ENCODE measurements around the gene MCU.
"Not testable (repeated sequence)": the region's sequence is repeated elsewhere in the genome, so short reads cannot be mapped to it uniquely, and the experiment has no call there.

Gene MCU, protein sequence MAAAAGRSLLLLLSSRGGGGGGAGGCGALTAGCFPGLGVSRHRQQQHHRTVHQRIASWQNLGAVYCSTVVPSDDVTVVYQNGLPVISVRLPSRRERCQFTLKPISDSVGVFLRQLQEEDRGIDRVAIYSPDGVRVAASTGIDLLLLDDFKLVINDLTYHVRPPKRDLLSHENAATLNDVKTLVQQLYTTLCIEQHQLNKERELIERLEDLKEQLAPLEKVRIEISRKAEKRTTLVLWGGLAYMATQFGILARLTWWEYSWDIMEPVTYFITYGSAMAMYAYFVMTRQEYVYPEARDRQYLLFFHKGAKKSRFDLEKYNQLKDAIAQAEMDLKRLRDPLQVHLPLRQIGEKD

GRCh38 chr10:72691863-72692743 is at the start of gene MCU:
MCU (plus strand) TSS chr10:72692143; CDS start chr10:72692152, 9 bp downstream.
- peak; percentile 96 for DNase-seq

DNA sequence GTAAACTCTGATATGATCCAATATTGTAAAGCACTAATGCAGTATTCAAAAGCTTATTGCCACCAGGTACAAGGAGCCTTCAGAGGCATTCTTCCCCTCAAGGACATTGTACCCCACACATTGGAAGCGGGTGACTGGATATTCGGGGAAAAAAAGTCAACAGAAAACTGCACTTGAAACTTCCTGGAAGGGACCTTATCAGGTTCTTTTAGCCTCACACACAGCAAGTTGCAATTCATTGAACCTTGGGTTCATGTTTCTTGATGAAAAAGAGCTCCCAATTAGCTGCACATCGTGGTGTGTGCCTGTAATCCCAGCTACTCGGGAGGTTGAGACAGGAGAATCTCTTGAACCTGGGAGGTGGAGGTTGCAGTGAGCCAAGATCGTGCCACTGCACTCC is 49.6 kb upstream of the MCU start:
- no peak for DNase-seq

DNA sequence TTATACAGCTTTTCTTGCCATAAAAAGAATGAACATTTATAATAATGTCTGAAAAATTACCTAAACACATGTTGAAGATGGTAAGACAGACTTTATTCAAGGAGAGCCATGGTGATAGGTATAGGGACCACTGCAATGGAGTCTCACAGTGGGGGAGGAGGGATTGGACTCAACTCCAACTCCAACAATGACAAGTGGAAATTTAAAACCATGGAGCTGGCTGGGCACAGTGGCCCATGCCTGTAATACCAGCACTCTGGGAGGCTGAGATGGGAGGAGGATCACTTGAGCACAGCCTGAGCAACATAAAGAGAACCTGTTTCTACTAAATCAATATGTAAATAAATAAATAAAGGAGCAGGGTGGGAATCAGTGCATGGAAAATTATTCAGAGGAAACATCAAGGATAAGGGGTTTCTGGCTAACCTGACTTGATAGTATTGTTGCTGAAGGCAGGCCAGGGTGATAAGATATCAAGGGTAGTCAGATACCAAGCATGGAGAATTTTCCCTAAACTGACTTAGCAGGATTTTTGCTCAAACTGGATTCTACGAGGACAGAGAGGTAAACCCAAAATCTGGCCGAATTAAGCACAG is 46.6 kb upstream of the MCU start:
- no peak for DNase-seq

GRCh38 chr10:72646971-72647370 is 45.0 kb upstream of the MCU start:
- DNase-seq = not testable (repeated sequence)

DNA sequence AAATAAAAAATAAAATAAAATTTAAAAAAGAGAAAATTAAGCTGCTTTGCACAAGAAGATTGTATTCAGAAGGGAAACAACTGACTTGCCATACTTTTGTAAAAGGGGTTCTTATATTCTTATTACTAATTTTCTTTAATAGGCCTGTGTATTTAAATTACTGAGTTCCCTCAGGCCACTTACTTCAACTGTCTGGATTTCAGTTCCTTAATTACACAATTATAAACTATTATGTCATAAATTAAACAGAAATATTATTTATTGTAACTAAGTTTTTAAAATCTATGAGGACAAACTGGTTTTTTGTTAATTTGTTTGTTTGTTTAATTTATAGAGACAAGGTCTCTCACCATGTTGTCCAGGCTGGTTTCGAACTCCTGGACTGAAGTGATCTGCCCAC is 43.6 kb upstream of the MCU start:
- no peak for DNase-seq

- DNase-seq = no peak
These were observed 42.7 kb upstream of the MCU start for GRCh38 chr10:72649291-72649690.

GRCh38 chr10:72653383-72654096 is 38.4 kb upstream of the MCU start:
- no peak for DNase-seq

GRCh38 chr10:72654720-72655119 is 37.2 kb upstream of the MCU start:
- DNase-seq = no peak

GRCh38 chr10:72658696-72659400 is 33.1 kb upstream of the MCU start:
- no peak for DNase-seq

DNA sequence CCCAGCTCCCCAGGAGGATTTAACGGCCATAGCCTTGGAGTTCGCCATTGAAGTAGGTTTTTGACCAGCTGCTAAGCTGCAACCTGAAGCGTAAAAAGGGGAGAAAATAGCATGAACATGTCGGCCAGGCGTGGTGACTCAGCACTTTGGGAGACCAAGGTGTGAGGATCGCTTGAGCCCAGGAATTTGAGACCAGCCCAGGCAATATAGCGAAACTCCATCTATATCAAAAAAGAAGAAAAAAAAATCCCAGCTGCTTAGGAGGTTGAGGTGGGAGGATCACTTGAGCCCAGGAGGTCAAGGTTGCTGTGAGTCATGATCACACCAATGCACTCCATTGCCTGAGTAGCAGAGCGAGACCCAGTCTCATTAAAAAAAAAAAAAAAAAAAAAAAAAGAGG is 32.2 kb upstream of the MCU start:
- DNase-seq = no peak

DNA sequence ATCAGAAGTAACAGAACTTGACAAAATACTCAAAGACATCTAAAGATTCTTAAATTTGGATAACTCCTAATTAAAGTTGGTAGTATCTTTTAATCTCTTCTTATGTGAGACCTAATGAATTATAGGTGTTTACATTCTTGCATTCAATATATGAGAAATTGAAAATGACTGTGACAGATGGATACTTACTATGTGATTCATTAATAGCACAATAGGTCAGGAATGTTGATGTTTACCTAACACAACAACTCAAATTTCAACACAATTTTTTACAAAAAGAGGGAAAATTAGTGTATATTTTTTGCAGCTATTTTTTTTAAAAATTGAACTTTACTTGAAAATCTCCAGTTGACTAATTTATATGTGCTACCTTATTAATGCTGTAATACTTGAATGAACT is 31.7 kb upstream of the MCU start:
- DNase-seq = no peak

DNA sequence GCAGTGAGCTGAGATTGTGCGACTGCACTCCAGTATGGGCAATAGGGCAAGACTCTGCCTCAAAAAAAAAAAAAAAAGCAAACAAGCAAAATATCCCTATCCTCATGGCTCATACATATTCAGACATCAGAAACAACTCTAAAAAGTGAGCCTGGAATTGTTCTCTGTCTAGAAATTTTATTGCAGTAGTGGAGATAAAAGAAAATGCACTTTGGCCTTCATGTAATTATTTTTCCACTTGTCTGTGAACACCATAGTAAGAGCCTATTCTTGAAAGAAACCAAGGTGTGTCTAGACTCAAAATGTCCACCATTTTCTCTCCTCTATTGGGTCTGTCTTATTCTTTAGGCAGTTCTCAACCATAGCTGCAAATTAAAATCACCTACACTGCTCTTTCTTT is 30.5 kb upstream of the MCU start:
- no peak for DNase-seq

- DNase-seq = no peak
These were observed 28.0 kb upstream of the MCU start for GRCh38 chr10:72663971-72664370.

DNA sequence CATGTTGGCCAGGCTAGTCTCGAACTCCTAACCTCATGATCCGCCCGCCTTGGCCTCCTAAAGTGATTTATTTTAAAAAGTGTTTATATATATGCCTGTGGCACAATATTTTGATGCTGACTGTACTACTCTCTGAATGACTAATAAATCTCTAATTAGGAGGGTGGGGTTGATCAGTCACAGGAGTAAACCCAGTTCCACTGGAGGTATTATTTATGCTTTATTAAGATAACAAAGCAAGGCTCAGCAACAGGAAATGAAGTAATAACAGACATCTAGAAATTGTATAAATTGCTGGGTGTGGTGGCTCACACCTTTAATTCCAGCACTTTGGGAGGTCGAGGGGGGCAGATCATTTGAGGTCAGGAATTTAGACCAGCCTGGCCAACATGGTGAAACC is 26.0 kb upstream of the MCU start:
- no peak for DNase-seq

DNA sequence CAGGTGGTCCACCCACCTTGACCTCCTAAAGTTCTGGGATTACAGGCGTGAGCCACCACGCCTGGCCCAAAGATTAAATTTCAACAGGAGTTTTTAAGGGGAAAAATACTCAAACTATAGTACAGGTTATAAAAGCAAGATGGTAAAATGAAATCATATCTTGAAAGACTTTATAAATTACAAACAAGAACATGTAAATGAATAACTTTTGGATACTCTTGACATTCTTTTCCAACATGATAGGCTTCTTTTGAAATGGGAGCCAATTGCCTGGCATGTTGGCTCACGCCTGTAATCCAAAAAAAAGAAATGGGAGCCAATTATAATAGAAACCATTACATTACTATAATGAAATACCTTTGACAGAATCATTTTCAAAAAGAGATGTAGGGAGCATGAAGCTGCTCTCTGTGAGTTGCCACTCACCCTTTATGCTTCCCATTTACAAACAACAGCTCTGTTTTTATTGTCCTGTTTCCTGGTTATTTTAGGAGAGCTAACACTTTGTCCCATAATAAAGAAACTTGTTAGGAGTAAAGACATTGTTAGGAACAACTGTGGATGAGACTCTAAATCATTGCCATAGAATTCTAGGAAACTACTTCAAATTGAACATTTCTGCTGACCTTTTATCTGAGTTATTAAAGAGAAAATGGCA is 24.6 kb upstream of the MCU start:
- no peak for DNase-seq

GRCh38 chr10:72673280-72673679 is 18.7 kb upstream of the MCU start:
- DNase-seq = no peak

DNA sequence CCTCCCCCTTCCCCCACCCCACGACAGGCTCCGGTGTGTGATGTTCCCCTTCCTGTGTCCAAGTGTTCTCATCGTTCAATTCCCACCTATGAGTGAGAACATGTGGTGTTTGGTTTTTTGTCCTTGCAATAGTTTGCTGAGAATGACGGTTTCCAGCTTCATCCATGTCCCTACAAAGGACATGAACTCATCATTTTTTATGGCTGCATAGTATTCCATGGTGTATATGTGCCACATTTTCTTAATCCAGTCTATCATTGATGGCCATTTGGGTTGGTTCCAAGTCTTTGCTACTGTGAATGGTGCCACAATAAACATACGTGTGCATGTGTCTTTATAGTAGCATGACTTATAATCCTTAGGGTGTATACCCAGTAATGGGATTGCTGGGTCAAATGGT is 17.8 kb upstream of the MCU start:
- not testable (repeated sequence) for DNase-seq

DNA sequence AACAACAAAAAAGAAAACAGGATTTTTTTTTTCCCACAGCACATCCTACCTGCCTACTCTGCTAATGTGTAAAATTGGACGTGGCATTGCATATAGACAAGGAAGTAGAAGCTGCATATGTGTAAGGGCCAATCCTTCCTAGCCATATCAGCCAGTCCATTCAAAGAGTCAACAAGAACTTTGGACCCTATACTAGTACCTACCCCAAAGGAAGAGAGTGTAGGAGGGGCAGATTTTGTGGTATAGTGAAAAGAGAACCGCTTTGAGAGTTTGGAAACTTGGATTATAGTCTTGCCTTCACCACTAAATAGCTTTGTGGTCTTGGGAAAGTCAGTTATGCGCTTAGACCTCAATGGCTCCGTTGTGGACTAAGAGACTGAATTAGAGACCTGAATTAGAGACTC is 12.1 kb upstream of the MCU start:
- no peak for DNase-seq

DNA sequence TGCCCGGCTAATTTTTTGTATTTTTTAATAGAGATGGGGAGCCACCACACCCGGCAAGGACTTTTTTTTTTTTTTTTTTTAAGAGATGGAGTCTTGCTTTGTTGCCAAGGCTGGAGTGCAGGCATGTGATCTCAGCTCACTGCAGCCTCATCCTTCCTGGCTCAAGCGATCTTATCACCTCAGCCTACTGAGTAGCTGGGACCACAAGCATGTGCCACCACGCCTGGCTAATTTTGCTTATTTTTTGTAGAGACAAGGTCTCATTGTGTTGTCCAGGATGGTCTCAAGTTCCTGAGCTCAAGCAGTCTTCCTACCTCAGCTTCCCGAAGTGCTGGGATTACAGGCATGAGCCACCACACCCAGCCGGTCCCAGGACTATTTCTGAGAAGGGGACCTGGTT is 9.3 kb upstream of the MCU start:
- no peak for DNase-seq

GRCh38 chr10:72685264-72685921 is 6.5 kb upstream of the MCU start:
- no peak for DNase-seq

DNA sequence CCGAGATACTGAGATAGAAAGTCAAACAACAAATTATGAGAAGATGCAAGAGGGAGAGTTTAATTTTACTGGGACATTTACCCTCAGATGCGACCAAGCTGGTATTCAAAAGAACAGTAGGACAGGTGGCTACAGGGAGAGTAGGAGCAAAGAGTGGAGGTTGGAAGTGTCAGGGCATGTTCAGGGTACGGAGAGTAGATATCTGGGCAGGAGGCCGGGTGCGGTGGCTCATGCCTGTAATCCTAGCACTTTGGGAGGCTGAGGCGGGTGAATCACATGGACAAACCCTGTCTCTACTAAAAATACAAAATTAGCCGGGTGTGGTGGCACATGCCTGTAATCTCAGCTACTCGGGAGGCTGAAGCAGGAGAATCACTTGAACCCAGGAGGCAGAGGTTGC is 5.5 kb upstream of the MCU start:
- DNase-seq = not testable (repeated sequence)
